IMR-90 (cell line): ENCODE data around the gene MEGF9. TPM values are rescaled to one million over a fixed set of nuclear protein-coding genes. Genes with fewer than 3 reads are reported as not detected.

ENCODE experiments used
- ATAC-seq: fragments of 200-7000 bp; cut with Tn5 transposase; 2 replicates; pipeline ENCODE4 v1.9.1; 2020; ENCODE audit warnings: low read depth, mild to moderate bottlenecking, moderate library complexity
- BruUV-seq: library from RNA; stranded (reverse); fragments of 400-500 nt; replicated peaks from 2 replicates; lab custom pipeline; 2021; lab: Mats Ljungman, UMichigan
- CTCF ChIA-PET: fragments of 300-600 bp; formaldehyde crosslinking; extraction: SDS; loops from one replicate; lab custom pipeline; 2021; ENCODE audit warnings: antibody characterized with exemption; lab: Yijun Ruan, JAX
- POLR2A ChIA-PET: fragments of 300-600 bp; sonication (Branson Sonifier 250); formaldehyde crosslinking; loops from one replicate; lab custom pipeline; 2022; ENCODE audit warnings: antibody characterized with exemption; ENCODE audit not compliant: unreplicated experiment; lab: Charles Lee
- DNase-seq: peaks from one replicate; pipeline ENCODE4 v3.0.0; 2013
- H2AFZ ChIP-seq: replicated peaks from 2 replicates; pipeline ENCODE3; 2013; ENCODE audit warnings: low read length, mild to moderate bottlenecking; ENCODE audit not compliant: poor library complexity
- H2AK5ac ChIP-seq: 2 replicates; pipeline ENCODE4 v1.6.1; 2013; ENCODE audit warnings: low read depth, low read length, inconsistent platforms
- H2AK9ac ChIP-seq: replicated peaks from 2 replicates; pipeline ENCODE3; 2013; ENCODE audit warnings: mild to moderate bottlenecking, low read depth, low read length, moderate library complexity; ENCODE audit not compliant: poor library complexity
- H2BK120ac ChIP-seq: 2 replicates; pipeline ENCODE4 v1.6.1; 2013; ENCODE audit warnings: low read depth, low read length, inconsistent platforms
- H2BK15ac ChIP-seq: 3 replicates; pipeline ENCODE4 v1.6.1; 2013; ENCODE audit warnings: low read depth, low read length, inconsistent platforms
- H2BK20ac ChIP-seq: 2 replicates; pipeline ENCODE4 v1.6.1; 2013; ENCODE audit warnings: low read depth, mild to moderate bottlenecking, inconsistent platforms, low read length, moderate library complexity
- H2BK5ac ChIP-seq: 2 replicates; pipeline ENCODE4 v1.6.1; 2013; ENCODE audit warnings: mild to moderate bottlenecking, low read depth, low read length, inconsistent platforms; ENCODE audit not compliant: poor library complexity, severe bottlenecking
- H3K14ac ChIP-seq: replicated peaks from 2 replicates; pipeline ENCODE4 v1.6.1; 2013; ENCODE audit warnings: low read depth, low read length, inconsistent platforms
- H3K18ac ChIP-seq: 2 replicates; pipeline ENCODE4 v1.6.1; 2013; ENCODE audit warnings: low read depth, low read length, control low read depth
- H3K23ac ChIP-seq: 2 replicates; pipeline ENCODE4 v1.6.1; 2013; ENCODE audit warnings: low read depth, low read length, inconsistent platforms
- H3K27ac ChIP-seq: 2 replicates; pipeline ENCODE4 v1.5.1; 2013; ENCODE audit warnings: mild to moderate bottlenecking, control low read depth, low read length; ENCODE audit not compliant: insufficient read depth
- H3K27me3 ChIP-seq: 2 replicates; pipeline ENCODE4 v1.6.1; 2013; ENCODE audit warnings: low read length; ENCODE audit not compliant: control insufficient read depth, insufficient read depth
- H3K36me3 ChIP-seq: 2 replicates; pipeline ENCODE4 v1.6.1; 2013; ENCODE audit warnings: low read length, mixed read lengths; ENCODE audit not compliant: control insufficient read depth, insufficient read depth
- H3K4ac ChIP-seq: 2 replicates; pipeline ENCODE4 v1.6.1; 2013; ENCODE audit warnings: low read depth, low read length, inconsistent platforms
- H3K4me1 ChIP-seq: 2 replicates; pipeline ENCODE4 v1.6.1; 2013; ENCODE audit warnings: low read length, mixed read lengths; ENCODE audit not compliant: control insufficient read depth, insufficient read depth
- H3K4me2 ChIP-seq: 2 replicates; pipeline ENCODE4 v1.6.1; 2013; ENCODE audit warnings: low read depth, mild to moderate bottlenecking, control low read depth, low read length, moderate library complexity
- H3K4me3 ChIP-seq: 2 replicates; pipeline ENCODE4 v1.5.1; 2013; ENCODE audit warnings: low read depth, mild to moderate bottlenecking, control low read depth, low read length, moderate library complexity; ENCODE audit not compliant: insufficient read depth
- H3K56ac ChIP-seq: 2 replicates; pipeline ENCODE4 v1.6.1; 2013; ENCODE audit warnings: low read length, inconsistent platforms; ENCODE audit not compliant: insufficient read depth; ENCODE audit errors: extremely low read depth
- H3K79me1 ChIP-seq, 2 experiments: 2 replicates each; pipeline ENCODE4 v1.6.1; 2013; ENCODE audit warnings: low read length in 2 of 2, inconsistent platforms in 1 of 2, low read depth in 1 of 2
- H3K9ac ChIP-seq: 2 replicates; pipeline ENCODE4 v1.6.1; 2013; ENCODE audit warnings: low read depth, low read length, control low read depth
- H3K9me1 ChIP-seq: 2 replicates; pipeline ENCODE4 v1.6.1; 2013; ENCODE audit warnings: low read length, inconsistent platforms; ENCODE audit not compliant: insufficient read depth
- H3K9me3 ChIP-seq: 2 replicates; pipeline ENCODE4 v1.6.1; 2013; ENCODE audit warnings: low read length; ENCODE audit not compliant: control insufficient read depth, insufficient read depth
- H4K20me1 ChIP-seq: 2 replicates; pipeline ENCODE4 v1.6.1; 2013; ENCODE audit warnings: low read length, inconsistent platforms; ENCODE audit not compliant: insufficient read depth
- H4K5ac ChIP-seq: 2 replicates; pipeline ENCODE4 v1.6.1; 2013; ENCODE audit warnings: mild to moderate bottlenecking, low read depth, low read length, control low read depth
- H4K8ac ChIP-seq, 2 experiments: 2 replicates each; pipeline ENCODE4 v1.6.1; 2013; ENCODE audit warnings: low read depth in 2 of 2, low read length in 2 of 2, control low read depth in 1 of 2, inconsistent platforms in 1 of 2
- H4K91ac ChIP-seq: 2 replicates; pipeline ENCODE4 v1.6.1; 2013; ENCODE audit warnings: low read depth, low read length, inconsistent platforms; ENCODE audit not compliant: insufficient read depth
- CHD1 ChIP-seq: IDR thresholded peaks from 2 replicates; pipeline ENCODE4 v1.6.1; 2012; ENCODE audit warnings: low read depth, low read length, improper control_type of control experiment
- SMC3 ChIP-seq: fragments of 150-350 bp; IDR thresholded peaks from 2 replicates; pipeline ENCODE4 v1.6.1; 2016; ENCODE audit warnings: low read depth, mild to moderate bottlenecking, antibody characterized with exemption, low read length, moderate library complexity
- dilution Hi-C: fragments of 300-500 bp; cut with HindIII; formaldehyde crosslinking; loops from one replicate; pipeline ENCODE4 v1.14.3; 2018; ENCODE audit warnings: low sequenced_read_pairs; ENCODE audit not compliant: unreplicated experiment
- in situ Hi-C: fragments of 300-500 bp; cut with MboI; formaldehyde crosslinking; loops from 3 replicates; pipeline ENCODE4 v1.14.3; 2019; ENCODE audit warnings: low sequenced_read_pairs, inconsistent platforms, mixed read lengths
- intact Hi-C: fragments of 100-400 bp; cut with micrococcal nuclease; formaldehyde crosslinking; loops from 2 replicates; pipeline ENCODE4 v1.10.0; 2022
- polyA plus RNA-seq, 3 experiments: library from polyadenylated mRNA; depleted of rRNA; stranded (reverse); fragments of >200 nt; gene quantifications; 2 replicates each; pipeline ENCODE4 v1.2.3, GENCODE V29; 2012; ENCODE audit warnings: low replicate concordance in 1 of 3
- total RNA-seq: library from RNA; depleted of rRNA; stranded (reverse); fragments of >200 nt; gene quantifications from 2 replicates; pipeline ENCODE4 v1.2.3, GENCODE V29; 2012
- TF ChIP-seq, protein P1 (sequence below): fragments of 150-350 bp; IDR thresholded peaks from 2 replicates; pipeline ENCODE4 v1.6.1; 2017; ENCODE audit warnings: mild to moderate bottlenecking, antibody characterized with exemption, low read length, low read depth

Gene MEGF9
- total and polyA plus RNA-seq, 2 of the 4 experiments (the other 2 are of a cell fraction) = 3.4 TPM

- Histone ChIP-seq H4K91ac (no peak overlapping the region), H3K14ac (no peak overlapping the region), H3K9me1 (no peaks in the 10 kb centered on the region), H3K9ac (no peak overlapping the region), H4K20me1 (no peaks in the 10 kb centered on the region), H3K4me3 (no peak overlapping the region), H2BK15ac (no peak overlapping the region), H3K56ac (no peak overlapping the region), H2BK120ac (no peak overlapping the region), H3K79me1 (no peaks in the 10 kb centered on the region), H3K27me3 (no peaks in the 10 kb centered on the region), H3K27ac (no peak overlapping the region), H3K9me3 (no peaks in the 10 kb centered on the region), H3K18ac (no peak overlapping the region), H3K23ac (no peak overlapping the region), H3K4me2 (no peak overlapping the region), H2AFZ (no peak overlapping the region), H2AK5ac (no peak overlapping the region), H4K5ac (no peak overlapping the region), H3K4me1 (peaks cover 7% of the 10 kb centered on the region), H3K4ac (no peak overlapping the region), H4K8ac (no peak overlapping the region), H2BK5ac (no peak overlapping the region), H3K36me3 (no peaks in the 10 kb centered on the region), H2AK9ac (no peak overlapping the region), H2BK20ac (no peak overlapping the region)
- ChIA-PET CTCF (interaction anchor here (0.8 kb wide), 1 partner anchor 79 kb away, joined by 3 read pairs; no protein-coding TSS in a partner anchor), POLR2A (no interaction called here)
- TF ChIP-seq SMC3 = no peak
- TF ChIP-seq, protein P1, sequence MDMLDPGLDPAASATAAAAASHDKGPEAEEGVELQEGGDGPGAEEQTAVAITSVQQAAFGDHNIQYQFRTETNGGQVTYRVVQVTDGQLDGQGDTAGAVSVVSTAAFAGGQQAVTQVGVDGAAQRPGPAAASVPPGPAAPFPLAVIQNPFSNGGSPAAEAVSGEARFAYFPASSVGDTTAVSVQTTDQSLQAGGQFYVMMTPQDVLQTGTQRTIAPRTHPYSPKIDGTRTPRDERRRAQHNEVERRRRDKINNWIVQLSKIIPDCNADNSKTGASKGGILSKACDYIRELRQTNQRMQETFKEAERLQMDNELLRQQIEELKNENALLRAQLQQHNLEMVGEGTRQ = no peak
- TF ChIP-seq CHD1 = no peak
- DNase-seq (no peak), ATAC-seq (no peak)
- in situ Hi-C loops = no loop called here
- intact Hi-C loops = no loop called here
- dilution Hi-C loops = no loop called here
- BruUV-seq = no TSS peak
Observed at GRCh38 chr9:120740132-120740531, 25.9 kb upstream of the MEGF9 start.
